MM.1S (cell line): ENCODE data around the gene ALDOA.

Experiments used
- CTCF ChIP-seq: fragments of 300-600 bp; sonication (generic); IDR thresholded peaks from 2 replicates; pipeline ENCODE4 v1.5.1; 2016; ENCODE audit warnings: antibody characterized with exemption, low read length, mixed read lengths
- EZH2 ChIP-seq: fragments of 300-600 bp; sonication (generic); optimal IDR thresholded peaks from 2 replicates; pipeline ENCODE3; 2017; ENCODE audit warnings: low read depth, mild to moderate bottlenecking, antibody characterized with exemption, low read length, mixed read lengths

DNA sequence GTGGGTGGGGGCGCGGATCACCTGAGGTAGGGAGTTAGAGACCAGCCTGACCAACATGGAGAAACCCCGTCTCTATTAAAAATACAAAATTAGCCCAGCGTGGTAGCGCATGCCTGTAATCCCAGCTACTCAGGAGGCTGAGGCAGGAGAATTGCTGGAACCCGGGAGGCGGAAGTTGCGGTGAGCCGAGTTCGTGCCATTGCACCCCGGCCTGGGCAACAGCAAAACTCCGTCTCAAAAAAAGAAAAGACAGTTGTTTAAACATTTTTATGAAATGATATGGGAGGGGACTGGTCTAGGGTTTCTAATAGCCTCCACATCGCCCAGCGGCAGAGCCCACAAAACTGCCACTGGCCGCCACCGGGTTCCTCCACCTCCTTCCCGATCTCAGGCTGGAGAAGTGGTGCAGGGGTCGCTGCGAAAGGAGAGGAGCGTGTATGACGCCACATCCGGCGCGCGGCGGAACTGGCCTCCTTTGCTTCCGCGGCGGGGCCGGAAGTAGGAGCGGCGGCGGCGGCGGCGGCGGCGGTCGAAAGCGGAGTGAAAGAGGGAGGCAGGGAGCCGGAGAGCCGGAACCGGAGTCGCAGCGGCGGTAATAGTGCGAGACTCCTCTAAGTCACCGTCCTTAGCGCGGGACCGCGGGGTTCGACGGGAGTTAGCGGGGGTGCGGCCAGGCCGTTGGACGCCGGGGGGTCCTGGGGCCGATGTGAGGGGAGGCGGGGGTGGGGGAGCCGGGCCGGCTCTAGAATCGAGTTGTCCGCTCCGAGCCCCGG lies 10.1 kb downstream of the ALDOA start, which contains the start of gene PPP4C:
- TF ChIP-seq CTCF (no peak), EZH2 (no peak)
